Liver (tissue), 3 donors: ENCODE measurements around the gene B3GAT1.

Experiments used
- ATF3 ChIP-seq: IDR thresholded peaks from 2 replicates; pipeline ENCODE4 v1.6.1; 2016; ENCODE audit warnings: antibody characterized with exemption
- CTCF ChIP-seq: fragments of 150-350 bp; IDR thresholded peaks from 2 replicates; pipeline ENCODE4 v1.5.1; 2017; ENCODE audit warnings: improper control_type of control experiment, low read depth, low read length; ENCODE audit not compliant: missing input control
- RAD21 ChIP-seq, 2 donors: IDR thresholded peaks; 2 replicates each; pipeline ENCODE4 v1.6.1; 2016; ENCODE audit warnings: antibody characterized with exemption in 2 of 2, mild to moderate bottlenecking in 2 of 2
- YY1 ChIP-seq: IDR thresholded peaks from 2 replicates; pipeline ENCODE4 v1.6.1; 2016; ENCODE audit warnings: antibody characterized with exemption, mild to moderate bottlenecking
- donor health status: healthy.
- donor health status: healthy.

GRCh38 chr11:134390706-134391569 lies 21.1 kb downstream of the B3GAT1 start:
- TF ChIP-seq ATF3: no peak
- no peak for TF ChIP-seq YY1
- TF ChIP-seq CTCF: no peak
- TF ChIP-seq RAD21 (IDR thresholded peaks at IDR 0.05): no peak
